ENCODE results near the gene CCDC81.

GRCh38 chr11:86468169-86468568 lies 93.5 kb downstream of the CCDC81 start:
- TF ChIP-seq, protein P1, sequence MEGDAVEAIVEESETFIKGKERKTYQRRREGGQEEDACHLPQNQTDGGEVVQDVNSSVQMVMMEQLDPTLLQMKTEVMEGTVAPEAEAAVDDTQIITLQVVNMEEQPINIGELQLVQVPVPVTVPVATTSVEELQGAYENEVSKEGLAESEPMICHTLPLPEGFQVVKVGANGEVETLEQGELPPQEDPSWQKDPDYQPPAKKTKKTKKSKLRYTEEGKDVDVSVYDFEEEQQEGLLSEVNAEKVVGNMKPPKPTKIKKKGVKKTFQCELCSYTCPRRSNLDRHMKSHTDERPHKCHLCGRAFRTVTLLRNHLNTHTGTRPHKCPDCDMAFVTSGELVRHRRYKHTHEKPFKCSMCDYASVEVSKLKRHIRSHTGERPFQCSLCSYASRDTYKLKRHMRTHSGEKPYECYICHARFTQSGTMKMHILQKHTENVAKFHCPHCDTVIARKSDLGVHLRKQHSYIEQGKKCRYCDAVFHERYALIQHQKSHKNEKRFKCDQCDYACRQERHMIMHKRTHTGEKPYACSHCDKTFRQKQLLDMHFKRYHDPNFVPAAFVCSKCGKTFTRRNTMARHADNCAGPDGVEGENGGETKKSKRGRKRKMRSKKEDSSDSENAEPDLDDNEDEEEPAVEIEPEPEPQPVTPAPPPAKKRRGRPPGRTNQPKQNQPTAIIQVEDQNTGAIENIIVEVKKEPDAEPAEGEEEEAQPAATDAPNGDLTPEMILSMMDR (IDR thresholded peaks at IDR 0.05): no peak
- no peak for TF ChIP-seq SIN3A (IDR thresholded peaks at IDR 0.05; ENCODE audit: borderline replicate concordance, insufficient read depth, low read depth, low read length)
- no peak for TF ChIP-seq TCF7L2 (IDR thresholded peaks at IDR 0.05; ENCODE audit: low read depth, low read length)
- TF ChIP-seq POLR2AphosphoS5 (IDR thresholded peaks at IDR 0.05; ENCODE audit: low read depth, low read length): no peak
